HG02610 (cell line): Measurements from ENCODE around the gene PKP1.
A peak's percentile ranks its signal among the peaks of the same experiment; 100 is the strongest.

Source experiments
- ATAC-seq: cut with Tn5 transposase; IDR thresholded peaks from one replicate; pipeline ENCODE4 v1.9.1; 2021; ENCODE audit warnings: mild to moderate bottlenecking, moderate library complexity; ENCODE audit not compliant: unreplicated experiment

PKP1 gene

GRCh38 chr1:201327687-201328240 lies 44.5 kb downstream of the PKP1 start:
- ATAC-seq = no peak

DNA sequence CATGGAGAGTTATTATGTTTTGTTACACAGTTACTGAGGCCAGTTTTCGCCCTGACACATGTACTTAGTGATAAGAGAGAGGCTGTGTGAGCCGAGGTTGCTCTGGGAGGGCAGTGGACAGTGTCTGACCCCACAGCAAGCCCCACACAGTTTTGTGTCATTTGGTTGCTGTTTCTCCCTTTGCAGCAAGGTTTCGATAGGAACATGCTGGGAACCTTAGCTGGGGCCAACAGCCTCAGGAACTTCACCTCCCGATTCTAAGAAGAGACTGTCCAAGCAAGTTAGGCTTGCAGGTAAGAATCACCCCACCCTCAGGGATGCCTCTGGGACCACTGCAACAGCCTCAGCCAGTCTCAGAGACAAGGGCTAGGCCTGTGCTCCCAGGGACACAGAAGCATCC lies 45.3 kb downstream of the PKP1 start:
- no peak for ATAC-seq

- no peak for ATAC-seq
Measured at GRCh38 chr1:201329286-201329685, 46.0 kb downstream of the PKP1 start.

GRCh38 chr1:201329801-201330200 lies 46.5 kb downstream of the PKP1 start:
- no peak for ATAC-seq

- no peak for ATAC-seq
Measured at GRCh38 chr1:201330541-201330940, 47.2 kb downstream of the PKP1 start.

GRCh38 chr1:201331166-201331565 lies 47.9 kb downstream of the PKP1 start:
- ATAC-seq = no peak

DNA sequence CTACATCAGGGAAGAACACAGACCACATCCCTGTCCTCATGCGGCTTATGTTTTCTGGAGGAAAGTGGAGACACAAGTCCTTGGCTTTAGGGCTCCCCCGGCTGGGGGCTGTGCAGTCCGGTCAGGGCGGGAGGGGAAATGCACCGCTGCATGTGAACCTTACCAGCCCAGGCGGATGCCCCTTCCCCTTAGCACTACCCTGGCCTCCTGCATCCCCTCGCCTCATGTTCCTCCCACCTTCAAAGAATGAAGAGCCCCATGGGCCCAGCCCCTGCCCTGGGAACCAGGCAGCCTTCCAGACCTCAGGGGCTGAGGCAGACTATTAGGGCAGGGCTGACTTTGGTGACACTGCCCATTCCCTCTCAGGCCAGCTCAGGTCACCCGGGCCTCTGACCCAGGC lies 48.7 kb downstream of the PKP1 start:
- no peak for ATAC-seq

- no peak for ATAC-seq
Measured at GRCh38 chr1:201332616-201333335, 49.5 kb downstream of the PKP1 start.

- no peak for ATAC-seq
Measured at GRCh38 chr1:201334325-201335173, 51.2 kb downstream of the PKP1 start.

- no peak for ATAC-seq
Measured at GRCh38 chr1:201335174-201335870, 52.0 kb downstream of the PKP1 start.

DNA sequence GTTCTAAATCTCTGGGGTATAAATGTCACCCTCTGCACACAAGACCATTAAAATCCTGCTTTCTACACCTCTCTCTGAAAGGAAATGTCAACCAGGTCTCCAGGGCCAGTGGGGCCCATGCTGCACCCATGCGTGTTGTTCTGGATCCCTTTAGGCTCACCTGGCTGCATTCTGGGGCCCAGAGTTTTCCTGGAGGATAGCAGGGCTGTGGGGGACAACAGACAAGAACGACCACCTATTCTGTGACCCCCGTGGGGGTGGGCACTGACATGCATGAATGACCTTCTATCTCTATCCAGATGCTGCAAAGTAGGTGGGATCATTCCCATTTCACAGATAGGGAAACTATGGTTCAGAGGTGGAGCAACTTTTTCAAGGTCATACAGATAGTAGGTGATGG lies 52.6 kb downstream of the PKP1 start:
- ATAC-seq = no peak

DNA sequence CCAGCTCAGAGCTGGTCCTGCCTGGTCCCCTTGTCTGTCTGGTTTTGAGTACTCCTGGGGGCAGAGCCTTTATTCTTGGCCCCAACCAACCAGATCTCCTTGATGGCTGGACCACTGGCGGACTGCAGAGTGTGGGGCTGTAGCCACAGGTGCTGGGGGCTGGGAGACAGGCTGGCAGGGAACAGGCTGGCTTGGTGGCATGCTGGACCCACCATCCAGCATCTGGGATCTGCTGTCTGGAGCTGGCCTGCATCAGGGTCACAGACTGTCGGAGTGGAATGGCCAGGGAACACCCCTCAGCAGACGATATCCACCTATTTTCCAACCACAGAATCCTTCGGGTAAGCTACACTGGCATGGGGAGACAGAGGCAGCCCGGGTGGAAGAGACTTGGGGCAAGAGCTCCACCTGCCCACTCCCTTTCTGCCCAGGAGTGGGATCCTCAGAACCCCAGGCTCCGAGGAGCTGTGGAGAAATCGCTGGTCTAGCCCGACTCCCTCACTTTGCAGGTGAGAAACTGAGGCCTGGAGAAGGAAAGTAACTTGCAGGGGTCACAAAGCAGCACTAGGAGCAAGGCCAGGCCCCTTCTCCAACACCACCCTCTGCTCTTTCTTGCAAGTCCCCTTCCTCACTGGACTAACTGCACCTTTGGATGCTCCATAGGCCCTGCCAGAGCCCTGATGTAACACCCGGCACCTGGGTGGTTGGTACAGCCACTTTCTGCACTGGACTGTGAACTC lies 53.6 kb downstream of the PKP1 start:
- no peak for ATAC-seq

DNA sequence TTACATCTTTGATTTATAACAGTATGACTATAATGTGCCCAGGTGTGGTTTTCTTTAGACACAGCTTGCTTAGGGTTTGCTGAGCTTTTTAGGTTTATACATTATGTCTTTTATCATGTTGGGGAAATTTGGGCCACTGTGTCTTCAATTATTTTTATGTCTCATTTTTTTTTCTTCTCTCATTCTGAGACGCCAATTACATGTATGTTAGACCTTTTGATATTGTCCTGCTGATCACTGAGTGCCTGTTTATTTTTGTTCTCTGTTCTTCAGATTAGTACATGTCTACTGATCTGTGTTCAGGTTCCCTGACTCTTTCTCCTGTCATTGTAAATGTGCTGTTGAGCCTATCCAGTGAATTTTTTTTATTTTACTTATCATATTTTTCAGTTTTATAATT lies 58.1 kb downstream of the PKP1 start:
- no peak for ATAC-seq

DNA sequence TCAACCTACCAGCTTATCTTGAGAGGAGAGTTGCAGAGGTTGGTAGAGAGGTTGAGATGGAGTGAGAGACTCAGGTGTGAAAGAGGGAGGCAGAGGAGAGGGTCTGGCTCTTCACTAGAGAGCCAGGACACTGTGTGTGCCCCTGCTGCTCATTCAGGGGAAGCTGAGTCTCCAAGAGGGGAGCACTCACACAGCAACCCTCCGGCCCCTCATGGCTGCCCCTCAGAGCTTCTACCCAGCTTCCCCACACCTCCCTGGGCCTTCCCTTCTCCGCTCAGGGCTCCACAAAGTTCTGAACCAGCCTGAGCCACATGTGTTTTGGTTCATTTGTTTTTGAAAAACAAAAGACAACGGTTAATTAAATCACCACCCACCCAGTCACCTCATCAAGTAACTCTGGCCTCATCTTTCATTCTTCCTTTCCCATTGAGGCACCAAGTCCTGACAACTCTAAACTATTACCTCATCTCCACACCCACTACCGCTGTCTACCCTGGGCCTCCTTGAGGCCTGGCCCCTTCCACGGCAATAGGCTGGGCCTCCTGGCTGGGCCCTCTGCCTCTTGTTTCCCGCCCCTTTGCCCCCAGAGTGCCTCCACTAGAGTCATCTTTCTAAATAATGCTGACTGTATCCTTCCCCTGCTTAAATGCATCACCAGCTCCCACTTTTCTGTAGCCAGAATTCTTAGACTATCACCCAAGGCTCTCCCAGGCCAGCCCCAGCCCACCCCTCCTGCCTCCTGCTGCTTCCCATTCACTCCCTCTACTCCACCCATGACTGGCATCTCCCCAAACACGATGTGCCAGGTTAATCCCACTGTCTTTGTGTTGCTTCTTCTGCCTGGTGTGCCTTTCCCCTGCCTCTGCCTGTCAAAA lies 61.1 kb downstream of the PKP1 start:
- ATAC-seq = no peak

- no peak for ATAC-seq
Measured at GRCh38 chr1:201345081-201345355, 61.7 kb downstream of the PKP1 start.

DNA sequence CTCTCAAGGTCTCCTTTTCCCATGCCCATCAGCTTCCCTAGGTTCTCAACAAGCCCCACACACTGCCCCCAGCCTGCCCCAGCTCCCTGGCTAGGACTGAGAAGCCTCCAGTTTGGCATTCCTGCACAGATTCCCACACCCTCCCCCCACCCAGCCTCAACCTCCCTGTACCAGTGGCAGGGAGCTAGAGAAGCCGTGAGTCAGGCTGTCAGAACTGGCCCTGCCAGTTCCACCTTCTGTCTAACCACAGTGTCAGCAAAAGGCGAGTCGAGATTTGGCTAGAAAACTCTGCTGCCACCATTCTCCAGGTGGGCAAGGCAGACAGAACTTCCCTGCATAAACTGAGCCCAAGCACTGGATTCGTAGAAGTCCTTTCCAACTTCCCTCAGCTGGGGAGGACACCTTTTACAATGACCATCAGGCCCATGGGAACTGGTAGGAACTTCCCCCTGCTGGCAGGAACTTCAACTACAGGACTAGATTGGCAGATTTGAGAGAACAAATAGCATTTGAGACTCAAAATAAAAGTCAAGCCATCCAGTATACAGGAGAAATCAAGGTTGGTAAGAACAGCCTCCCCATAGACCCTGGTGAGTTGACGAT lies 63.1 kb downstream of the PKP1 start:
- no peak for ATAC-seq

DNA sequence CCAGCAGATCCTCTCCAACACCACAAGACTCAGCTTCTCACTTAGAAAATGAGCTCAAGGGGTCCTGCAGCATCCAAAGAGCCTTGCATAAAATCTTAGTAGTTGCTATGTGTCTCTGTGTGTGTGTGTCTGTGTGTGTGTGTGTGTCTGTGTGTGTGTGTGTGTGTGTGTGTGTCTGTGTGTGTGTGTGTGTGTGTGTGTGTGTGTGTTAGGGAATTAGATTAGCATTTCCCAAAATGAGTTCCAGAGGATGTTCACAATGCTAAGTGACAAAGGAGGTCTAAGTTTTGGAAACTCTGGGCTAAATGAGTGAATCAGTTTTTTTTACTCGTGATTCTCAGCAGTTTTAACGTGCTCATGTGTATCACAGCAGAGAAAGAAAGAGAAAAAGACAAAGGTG lies 63.7 kb downstream of the PKP1 start:
- no peak for ATAC-seq

GRCh38 chr1:201347498-201348210 lies 64.3 kb downstream of the PKP1 start:
- ATAC-seq = no peak

DNA sequence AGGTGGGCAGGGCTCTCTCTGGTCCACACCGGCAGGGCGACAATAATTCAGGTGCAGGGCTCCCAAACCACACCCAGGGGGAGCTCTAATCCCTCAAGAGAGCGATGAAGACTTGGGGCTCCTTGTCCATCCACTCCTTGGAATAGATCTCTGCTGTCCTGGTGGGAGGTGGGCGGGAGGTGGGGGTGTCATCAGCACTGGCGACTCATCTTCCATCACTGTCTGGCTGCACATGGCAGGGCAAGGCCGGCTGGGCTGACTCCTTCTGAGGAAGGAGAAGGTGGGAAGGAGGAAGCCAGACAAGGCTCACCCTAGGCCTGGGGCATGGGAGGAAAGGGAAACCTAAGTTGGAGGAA lies 64.9 kb downstream of the PKP1 start:
- ATAC-seq = peak; percentile 41
